Skeletal muscle tissue (tissue), 4 donors: ENCODE results near the gene TMEM120A. TPM values are rescaled to one million over a fixed set of nuclear protein-coding genes. Genes with fewer than 3 reads are reported as not detected.
"Not testable (repeated sequence)": the region's sequence is repeated elsewhere in the genome, so short reads cannot be mapped to it uniquely, and the experiment has no call there.

Experiments used
- H3K27ac ChIP-seq: one replicate; pipeline ENCODE4 v1.7.0; 2013; ENCODE audit warnings: mild to moderate bottlenecking, low read depth, low read length, inconsistent platforms
- H3K27me3 ChIP-seq, 3 donors: one replicate each; pipeline ENCODE4 v1.7.0; 2013; ENCODE audit warnings: low read length in 3 of 3; ENCODE audit not compliant: control insufficient read depth in 3 of 3, insufficient read depth in 3 of 3
- H3K36me3 ChIP-seq, 3 donors: one replicate each; pipeline ENCODE4 v1.7.0; 2013; ENCODE audit warnings: low read length in 3 of 3; ENCODE audit not compliant: control insufficient read depth in 3 of 3, insufficient read depth in 3 of 3
- H3K4me1 ChIP-seq, 3 donors: one replicate each; pipeline ENCODE4 v1.7.0; 2013; ENCODE audit warnings: low read length in 3 of 3, mild to moderate bottlenecking in 3 of 3; ENCODE audit not compliant: control insufficient read depth in 3 of 3, insufficient read depth in 3 of 3
- H3K4me3 ChIP-seq, 3 donors: one replicate each; pipeline ENCODE4 v1.7.0; 2013; ENCODE audit warnings: low read length in 3 of 3
- H3K9ac ChIP-seq, 3 donors: one replicate each; pipeline ENCODE4 v1.7.0; 2013; ENCODE audit warnings: low read length in 3 of 3, mild to moderate bottlenecking in 3 of 3, moderate library complexity in 2 of 3, low read depth in 1 of 3
- H3K9me3 ChIP-seq, 3 donors: one replicate each; pipeline ENCODE4 v1.7.0; 2013; ENCODE audit warnings: low read length in 3 of 3; ENCODE audit not compliant: control insufficient read depth in 3 of 3
- total RNA-seq: library from RNA; depleted of rRNA; stranded (reverse); fragments of >200 nt; gene quantifications from one replicate; pipeline ENCODE4 v1.2.3, GENCODE V29; 2014
- donor health status: Osteomylitis.

The TMEM120A gene
- total RNA-seq, result 35.5 TPM

DNA sequence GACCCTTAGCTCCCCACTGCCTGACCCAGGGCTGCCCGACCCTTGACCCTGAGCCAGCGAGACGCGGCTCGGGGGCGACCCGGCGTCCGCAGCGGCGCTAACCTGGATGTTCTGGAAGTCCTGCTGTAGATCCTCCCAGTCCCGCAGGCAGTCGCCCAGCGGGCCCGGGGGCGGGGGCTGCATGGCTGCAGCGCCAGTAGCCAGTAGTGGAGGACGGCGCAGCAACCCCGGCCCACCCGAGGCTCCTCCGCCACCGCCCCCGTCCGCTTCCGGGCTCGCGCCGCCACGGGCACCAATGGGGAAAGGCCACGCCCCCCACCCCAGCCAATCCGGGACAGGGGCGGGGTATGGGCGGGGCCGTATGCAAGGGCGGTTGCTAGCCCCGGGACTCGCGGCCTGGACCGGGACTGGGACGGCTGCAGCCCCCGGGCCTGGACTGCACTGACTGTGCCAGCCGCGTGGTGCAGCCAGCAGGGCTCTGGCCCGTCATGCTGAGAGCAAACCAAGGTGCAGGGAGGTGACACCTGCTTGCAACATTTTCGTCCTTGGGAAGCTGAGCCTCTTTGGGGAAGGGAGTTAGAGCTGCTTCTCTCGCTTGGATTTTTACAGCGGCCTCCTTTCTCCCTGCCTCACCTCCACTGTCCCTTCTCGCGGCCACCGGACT, at the start of gene TMEM120A:
TMEM120A (minus strand) TSS at position 208 of the 664 bp plus-strand sequence; CDS start at position 183, 25 bp downstream.
- H3K36me3 ChIP-seq, result peaks cover 6% of the 10 kb centered on the region in 3 donors
- peak within 1 kb of the TSS; percentile 86 to 94 (median 89) for H3K9ac ChIP-seq
- peaks cover 17 to 50% (median 44%) of the 10 kb centered on the region in 3 donors for H3K4me1 ChIP-seq
- H3K4me3 ChIP-seq, result peak within 1 kb of the TSS; percentile 84 to 93 (median 90)
- no peaks in the 10 kb centered on the region for H3K27me3 ChIP-seq
- H3K27ac ChIP-seq, result peak within 1 kb of the TSS; percentile 97
- H3K9me3 ChIP-seq, result no peaks in the 10 kb centered on the region

DNA sequence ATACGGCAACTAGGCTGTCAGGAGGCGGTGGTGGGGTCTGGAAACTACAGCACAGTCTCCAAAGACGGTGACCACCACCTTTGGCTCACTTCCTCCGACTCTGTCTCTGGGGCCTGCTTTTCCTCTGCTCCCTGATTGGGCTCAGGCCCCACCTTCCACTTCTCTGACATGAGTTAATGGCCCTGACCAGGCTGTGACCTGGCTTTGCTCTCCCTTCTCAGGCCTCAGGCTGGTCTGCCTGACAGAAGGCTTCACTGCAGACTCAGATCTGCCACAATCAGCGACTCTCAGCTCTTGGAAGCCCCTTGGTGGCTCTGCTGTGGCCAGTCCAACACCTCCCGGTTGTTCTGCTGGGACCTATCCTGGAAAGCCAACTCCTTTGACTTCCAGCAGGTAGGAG, 45.7 kb upstream of the TMEM120A start:
- Histone ChIP-seq H3K4me1 (peaks cover 8 to 13% (median 9%) of the 10 kb centered on the region in 3 donors), H3K9me3 (no peaks in the 10 kb centered on the region), H3K27ac (no peak overlapping the region), H3K27me3 (no peaks in the 10 kb centered on the region), H3K9ac (no peak overlapping the region), H3K4me3 (no peak overlapping the region), H3K36me3 (peaks cover 6 to 8% (median 6%) of the 10 kb centered on the region in 3 donors)

DNA sequence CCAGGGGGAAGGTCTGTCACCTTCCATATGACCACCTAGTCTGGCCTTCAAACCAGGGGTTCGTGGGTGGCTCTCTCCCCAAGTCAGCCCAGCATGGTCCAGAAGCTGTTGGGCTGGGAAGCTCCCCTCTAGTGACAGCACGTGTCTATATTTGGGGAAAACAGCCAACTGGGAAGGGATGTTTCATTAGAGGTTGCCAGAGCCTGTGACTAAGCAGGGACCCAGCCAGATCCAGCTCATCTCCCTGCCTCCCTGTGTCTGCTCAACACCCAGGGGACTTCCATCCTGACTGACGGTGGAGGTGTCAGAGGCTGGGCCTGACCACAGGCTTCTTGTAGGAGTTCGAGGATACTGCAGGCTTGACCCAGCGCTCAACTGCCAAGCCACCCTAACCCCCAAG, 42.9 kb upstream of the TMEM120A start:
- peaks cover 8 to 10% (median 9%) of the 10 kb centered on the region in 3 donors for H3K4me1 ChIP-seq
- no peak overlapping the region for H3K27ac ChIP-seq
- peaks cover 6 to 8% (median 6%) of the 10 kb centered on the region in 3 donors for H3K36me3 ChIP-seq
- H3K9ac ChIP-seq, result peak overlapping the region in 1 of 3 donors; percentile 33
- H3K4me3 ChIP-seq, result peak overlapping the region in 2 of 3 donors; percentile 14 to 45
- H3K27me3 ChIP-seq, result no peaks in the 10 kb centered on the region
- no peaks in the 10 kb centered on the region for H3K9me3 ChIP-seq

DNA sequence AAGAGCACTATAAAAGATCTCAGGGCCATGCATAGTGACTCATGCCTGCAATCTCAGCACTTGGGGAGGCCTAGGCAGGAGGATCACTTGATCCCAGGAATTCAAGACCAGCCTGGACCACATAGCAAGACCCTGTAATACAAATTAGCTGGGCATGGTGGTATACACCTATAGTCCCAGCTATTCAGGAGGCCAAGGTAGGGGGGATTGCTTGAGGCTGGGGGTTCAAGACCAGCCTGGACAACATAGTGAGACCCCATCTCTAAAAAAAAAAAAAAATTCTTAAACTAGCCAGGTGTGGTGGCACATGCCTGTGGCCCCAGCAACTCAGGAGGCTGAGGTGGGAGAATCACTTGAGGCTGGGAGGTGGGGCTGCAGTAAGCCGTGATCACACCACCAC, 37.6 kb upstream of the TMEM120A start:
- Histone ChIP-seq H3K27me3 (no peaks in the 10 kb centered on the region), H3K27ac (no peak overlapping the region), H3K9me3 (no peaks in the 10 kb centered on the region), H3K4me3 (no peak overlapping the region), H3K4me1 (peaks cover under 1% of the 10 kb centered on the region in 3 donors), H3K9ac (no peak overlapping the region), H3K36me3 (peaks cover 4 to 11% (median 5%) of the 10 kb centered on the region in 3 donors)

DNA sequence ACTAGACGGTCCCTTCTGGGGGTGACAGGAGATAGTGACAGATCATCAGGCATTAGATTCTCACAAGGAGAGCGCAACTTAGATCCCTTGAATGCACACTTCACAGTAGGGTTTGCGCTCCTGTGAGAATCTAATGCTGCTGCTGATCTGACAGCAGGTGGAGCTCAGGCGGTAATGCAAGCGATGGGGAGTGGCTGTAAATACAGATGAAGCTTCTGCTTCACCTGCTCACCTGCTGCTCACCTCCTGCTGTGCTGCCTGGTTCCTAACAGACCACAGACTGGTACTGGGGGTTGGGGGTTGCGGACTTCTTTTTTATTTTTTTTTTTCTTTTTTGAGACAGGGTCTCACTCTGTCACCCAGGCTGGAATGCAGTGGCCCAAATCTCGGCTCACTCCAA, 35.3 kb upstream of the TMEM120A start:
- H3K4me1 ChIP-seq, H3K4me3 ChIP-seq, H3K27me3 ChIP-seq, H3K9me3 ChIP-seq, H3K9ac ChIP-seq, H3K27ac ChIP-seq: not testable (repeated sequence)
- peaks cover 4 to 11% (median 6%) of the 10 kb centered on the region in 3 donors for H3K36me3 ChIP-seq

DNA sequence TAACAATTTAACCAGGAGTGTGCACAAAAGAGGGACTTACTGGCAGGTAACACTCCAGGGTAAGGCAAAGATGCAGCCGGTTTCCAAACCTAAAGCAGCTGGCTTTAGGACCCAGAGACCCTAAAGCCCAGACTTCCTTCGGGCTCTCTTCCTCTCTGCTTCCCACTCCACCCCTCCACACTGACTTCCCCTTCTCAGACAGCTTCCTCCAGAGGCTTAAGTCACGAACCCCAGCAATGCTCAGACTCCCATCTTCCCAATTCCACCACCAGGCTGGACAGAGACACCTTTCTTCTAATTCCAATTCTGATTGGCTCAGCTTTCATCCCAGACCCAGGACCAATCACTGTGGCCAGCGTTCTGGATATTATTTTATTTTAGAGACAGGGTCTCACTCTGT, 28.6 kb upstream of the TMEM120A start:
- Histone ChIP-seq H3K27ac (no peak overlapping the region), H3K9me3 (no peaks in the 10 kb centered on the region), H3K4me1 (peaks cover 0 to 7% (median 2%) of the 10 kb centered on the region in 3 donors), H3K9ac (no peak overlapping the region), H3K27me3 (no peaks in the 10 kb centered on the region), H3K4me3 (no peak overlapping the region), H3K36me3 (peaks cover 5 to 16% (median 15%) of the 10 kb centered on the region in 3 donors)

DNA sequence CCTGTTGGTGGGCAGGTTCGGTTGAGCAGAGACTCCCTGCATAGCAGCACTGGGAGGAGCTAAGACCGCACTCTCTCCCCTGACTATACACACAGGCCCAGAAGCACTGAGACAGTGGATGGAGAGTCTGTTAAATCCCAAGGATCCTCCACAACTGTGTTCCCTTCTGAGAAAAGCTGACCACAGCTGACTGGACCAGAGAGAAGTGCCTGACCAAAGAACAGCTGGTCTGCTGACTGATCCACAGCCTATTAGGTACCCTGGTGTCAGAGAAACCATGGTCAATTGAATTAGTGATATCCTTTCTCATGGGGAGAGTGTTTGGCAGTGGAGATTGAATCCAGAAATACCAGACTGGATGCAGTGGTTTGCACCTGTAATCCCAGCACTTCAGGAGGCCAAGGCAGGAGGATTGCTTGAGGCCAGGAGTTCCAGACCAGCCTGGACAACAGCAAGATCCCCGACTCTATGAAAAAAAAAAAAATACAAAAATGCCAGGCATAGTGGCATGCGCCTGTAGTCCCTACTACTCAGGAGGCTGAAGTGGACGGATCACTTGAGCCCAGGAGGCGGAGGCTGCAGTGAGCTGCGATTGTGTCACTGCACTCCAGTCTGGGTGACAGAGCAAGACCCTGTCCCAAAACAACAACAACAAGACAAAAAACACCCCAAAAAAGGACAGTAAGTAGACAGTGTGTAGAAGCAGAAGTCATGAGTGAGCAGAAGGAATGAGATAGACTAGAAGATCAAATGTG, 27.8 kb upstream of the TMEM120A start:
- no peak overlapping the region for H3K27ac ChIP-seq
- peaks cover 0 to 7% (median 2%) of the 10 kb centered on the region in 3 donors for H3K4me1 ChIP-seq
- no peaks in the 10 kb centered on the region for H3K9me3 ChIP-seq
- no peak overlapping the region for H3K4me3 ChIP-seq
- H3K27me3 ChIP-seq, result no peaks in the 10 kb centered on the region
- H3K9ac ChIP-seq, result no peak overlapping the region
- H3K36me3 ChIP-seq, result peaks cover 7 to 16% (median 10%) of the 10 kb centered on the region in 3 donors

DNA sequence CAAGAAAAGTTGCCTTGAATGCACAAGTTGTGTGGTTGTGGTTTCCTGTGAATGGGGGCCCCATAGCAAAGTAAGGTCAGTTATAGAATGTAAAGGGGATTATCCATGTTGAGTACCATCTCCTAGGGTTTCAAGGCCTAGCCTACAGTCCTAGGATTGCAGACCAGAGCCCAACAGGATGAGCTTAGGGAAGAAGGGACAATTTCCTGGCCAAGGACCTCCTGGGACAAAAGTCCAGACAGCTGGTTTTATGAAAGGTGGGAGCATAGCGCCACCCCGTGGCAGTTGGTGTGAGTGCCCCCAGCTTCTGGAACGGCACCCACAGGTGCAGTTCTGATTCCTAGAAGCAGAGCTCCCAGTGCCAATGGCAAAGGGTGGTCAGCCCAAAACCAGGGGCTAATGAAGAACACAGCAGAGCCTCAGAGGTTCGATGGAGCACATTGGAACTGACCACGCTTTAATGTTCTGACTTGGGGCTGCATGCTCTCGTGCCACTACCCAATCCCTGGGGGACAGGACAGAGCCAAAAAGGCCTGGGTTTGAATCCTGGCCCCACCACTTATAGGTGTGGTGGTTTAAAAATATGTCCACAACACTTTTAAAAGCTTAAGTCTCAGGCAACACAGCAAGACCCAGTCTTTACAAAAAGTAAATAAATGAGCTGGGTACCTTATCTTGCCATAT, 25.8 kb upstream of the TMEM120A start:
- H3K9ac ChIP-seq, result no peak overlapping the region
- H3K4me3 ChIP-seq, result no peak overlapping the region
- H3K36me3 ChIP-seq, result peaks cover 7 to 13% (median 10%) of the 10 kb centered on the region in 3 donors
- no peaks in the 10 kb centered on the region for H3K27me3 ChIP-seq
- H3K27ac ChIP-seq, result no peak overlapping the region
- H3K9me3 ChIP-seq, result no peaks in the 10 kb centered on the region
- peaks cover 0 to 7% (median 2%) of the 10 kb centered on the region in 3 donors for H3K4me1 ChIP-seq

DNA sequence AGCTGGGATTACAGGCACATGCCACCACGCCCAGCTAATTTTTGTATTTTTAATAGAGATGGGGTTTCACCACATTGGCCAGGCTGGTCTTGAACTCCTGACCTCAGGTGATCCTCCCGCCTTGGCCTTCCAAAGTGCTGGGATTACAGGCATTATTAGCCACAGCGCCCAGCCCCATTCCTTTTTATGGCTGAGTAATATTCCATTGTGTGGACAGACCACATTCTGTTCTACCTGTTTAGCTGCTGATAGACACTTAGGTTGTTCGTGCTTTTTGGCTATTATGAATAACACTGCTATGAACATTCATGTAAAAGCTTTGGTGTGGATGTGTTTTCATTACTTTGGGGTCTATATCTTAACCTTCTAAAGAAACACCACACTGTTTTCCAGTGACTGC, 24.1 kb upstream of the TMEM120A start:
- not testable (repeated sequence) for H3K9me3 ChIP-seq, H3K4me1 ChIP-seq, H3K27me3 ChIP-seq, H3K9ac ChIP-seq, H3K27ac ChIP-seq, H3K4me3 ChIP-seq
- peaks cover 5 to 15% (median 10%) of the 10 kb centered on the region in 3 donors for H3K36me3 ChIP-seq
